ENCODE data around the gene CTAG2.

The CTAG2 gene

DNA sequence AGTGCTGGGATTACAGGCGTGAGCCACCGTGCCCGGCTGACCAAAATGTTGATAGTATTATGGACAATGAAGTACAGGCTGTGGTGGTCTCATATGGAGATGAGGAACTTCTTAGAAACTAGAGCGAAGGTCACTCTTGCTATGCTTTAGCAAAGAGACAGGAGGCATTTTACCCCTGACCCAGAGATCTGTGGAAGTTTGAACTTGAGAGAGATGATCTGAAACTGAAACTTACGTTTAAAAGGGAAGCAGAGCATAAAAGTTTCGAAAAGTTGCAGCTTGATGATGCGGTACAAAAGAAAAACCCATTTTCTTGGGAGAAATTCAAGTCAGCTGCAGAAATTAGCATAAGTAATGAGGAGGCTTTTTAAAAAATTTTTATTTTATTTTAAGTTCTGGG lies 8.5 kb upstream of the CTAG2 start:
- TF ChIP-seq, protein P1, sequence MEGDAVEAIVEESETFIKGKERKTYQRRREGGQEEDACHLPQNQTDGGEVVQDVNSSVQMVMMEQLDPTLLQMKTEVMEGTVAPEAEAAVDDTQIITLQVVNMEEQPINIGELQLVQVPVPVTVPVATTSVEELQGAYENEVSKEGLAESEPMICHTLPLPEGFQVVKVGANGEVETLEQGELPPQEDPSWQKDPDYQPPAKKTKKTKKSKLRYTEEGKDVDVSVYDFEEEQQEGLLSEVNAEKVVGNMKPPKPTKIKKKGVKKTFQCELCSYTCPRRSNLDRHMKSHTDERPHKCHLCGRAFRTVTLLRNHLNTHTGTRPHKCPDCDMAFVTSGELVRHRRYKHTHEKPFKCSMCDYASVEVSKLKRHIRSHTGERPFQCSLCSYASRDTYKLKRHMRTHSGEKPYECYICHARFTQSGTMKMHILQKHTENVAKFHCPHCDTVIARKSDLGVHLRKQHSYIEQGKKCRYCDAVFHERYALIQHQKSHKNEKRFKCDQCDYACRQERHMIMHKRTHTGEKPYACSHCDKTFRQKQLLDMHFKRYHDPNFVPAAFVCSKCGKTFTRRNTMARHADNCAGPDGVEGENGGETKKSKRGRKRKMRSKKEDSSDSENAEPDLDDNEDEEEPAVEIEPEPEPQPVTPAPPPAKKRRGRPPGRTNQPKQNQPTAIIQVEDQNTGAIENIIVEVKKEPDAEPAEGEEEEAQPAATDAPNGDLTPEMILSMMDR (IDR thresholded peaks at IDR 0.05; ENCODE audit: low read depth, low read length, missing control alignments) = no peak
- in situ Hi-C loops (cut with HindIII; ENCODE audit: low sequenced_read_pairs) = no loop called here
- no peak for DNase-seq (ENCODE audit: low read depth)
- no peak overlapping the region for H3K4me3 ChIP-seq (ENCODE audit: low read depth, low read length)

DNA sequence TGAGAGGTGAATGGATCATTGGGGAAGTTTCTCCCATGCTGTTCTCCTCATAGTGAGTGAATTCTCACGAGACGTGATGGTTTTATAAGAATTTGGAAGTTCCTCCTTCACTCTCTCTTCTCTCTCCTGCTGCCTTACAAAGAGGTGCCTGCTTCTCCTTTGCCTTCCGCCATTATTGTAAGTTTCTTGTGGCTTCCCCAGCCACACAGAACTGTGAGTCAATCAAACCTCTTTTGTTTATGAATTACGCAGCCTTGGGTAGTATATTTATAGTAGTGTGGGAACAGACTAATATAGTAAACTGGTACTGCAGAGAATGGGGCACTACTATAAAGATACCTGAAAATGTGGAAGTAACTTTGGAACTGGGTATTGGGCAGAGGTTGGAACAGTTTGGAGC lies 7.8 kb upstream of the CTAG2 start:
- DNase-seq (ENCODE audit: low read depth) = no peak
- H3K4me3 ChIP-seq (ENCODE audit: low read depth, low read length) = no peak overlapping the region
- in situ Hi-C loops (cut with HindIII; ENCODE audit: low sequenced_read_pairs) = no loop called here
- TF ChIP-seq, protein P1 (IDR thresholded peaks at IDR 0.05; ENCODE audit: low read depth, low read length, missing control alignments) = no peak

DNA sequence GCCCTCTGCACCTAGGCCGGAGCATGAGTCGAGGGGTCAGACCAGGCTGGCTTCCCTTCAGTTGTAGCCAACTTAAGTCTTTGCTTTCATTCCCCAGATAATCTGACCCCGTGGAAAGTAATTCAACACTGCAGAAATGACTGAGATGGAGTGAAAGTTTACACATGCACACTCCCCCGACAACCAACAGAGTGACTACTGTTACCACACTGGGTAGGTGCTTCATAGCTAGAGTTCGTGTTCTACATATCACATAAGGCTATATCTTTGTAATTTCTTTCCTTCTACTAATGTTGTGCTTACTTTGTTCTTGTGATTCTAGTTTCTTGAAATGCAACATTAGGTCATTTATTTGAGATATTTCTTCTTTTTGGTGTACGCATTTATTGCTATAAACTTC lies 7.2 kb upstream of the CTAG2 start:
- no peak for DNase-seq (ENCODE audit: low read depth)
- no peak overlapping the region for H3K4me3 ChIP-seq (ENCODE audit: low read depth, low read length)
- in situ Hi-C loops (cut with HindIII; ENCODE audit: low sequenced_read_pairs) = no loop called here
- TF ChIP-seq, protein P1 (IDR thresholded peaks at IDR 0.05; ENCODE audit: low read depth, low read length, missing control alignments) = no peak

DNA sequence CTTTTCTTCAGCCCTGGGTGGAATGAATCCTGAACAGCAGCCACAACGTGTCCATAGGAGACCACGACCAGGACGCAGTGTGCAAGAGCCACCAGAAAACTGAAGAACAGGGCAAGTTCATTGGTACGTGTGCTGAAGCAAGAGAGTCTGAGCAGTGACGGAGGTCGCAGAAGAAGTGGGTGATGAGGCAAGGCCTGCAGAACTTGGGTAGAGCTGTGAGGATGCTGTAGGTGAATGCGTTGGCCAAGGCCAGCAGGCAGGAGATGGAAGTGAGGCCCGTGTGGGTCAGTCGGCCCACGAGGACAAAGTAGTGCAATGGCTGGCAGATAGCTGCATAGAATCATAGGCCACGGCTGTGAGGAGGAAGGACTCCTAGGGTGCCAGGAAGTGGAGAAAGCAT lies 5.6 kb upstream of the CTAG2 start:
- DNase-seq (ENCODE audit: low read depth) = no peak
- TF ChIP-seq, protein P1 (IDR thresholded peaks at IDR 0.05; ENCODE audit: low read depth, low read length, missing control alignments) = no peak
- no peak overlapping the region for H3K4me3 ChIP-seq (ENCODE audit: low read depth, low read length)
- in situ Hi-C loops (cut with HindIII; ENCODE audit: low sequenced_read_pairs) = no loop called here

DNA sequence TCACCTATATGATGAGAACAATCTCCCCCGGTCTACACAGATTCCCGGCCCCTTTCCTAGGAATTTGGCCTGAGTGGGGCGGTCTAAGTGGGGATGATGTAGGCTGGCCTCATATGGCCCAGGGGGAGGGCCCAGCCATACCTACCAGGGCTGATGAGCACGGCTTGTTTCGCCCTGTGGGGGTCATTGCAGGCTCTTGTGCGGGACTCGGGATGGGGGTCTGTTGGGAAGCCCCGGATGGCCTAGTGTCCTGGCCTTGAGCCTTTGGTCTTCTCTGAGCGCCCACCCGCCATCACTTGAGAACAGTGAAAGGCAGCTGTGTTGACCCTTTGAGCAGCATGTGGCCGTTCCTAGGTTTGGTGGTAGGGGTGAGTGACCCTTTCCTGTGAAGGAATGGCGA lies 4.8 kb upstream of the CTAG2 start:
- no peak overlapping the region for H3K4me3 ChIP-seq (ENCODE audit: low read depth, low read length)
- DNase-seq (ENCODE audit: low read depth) = no peak
- TF ChIP-seq, protein P1 (IDR thresholded peaks at IDR 0.05; ENCODE audit: low read depth, low read length, missing control alignments) = no peak
- in situ Hi-C loops (cut with HindIII; ENCODE audit: low sequenced_read_pairs) = no loop called here

DNA sequence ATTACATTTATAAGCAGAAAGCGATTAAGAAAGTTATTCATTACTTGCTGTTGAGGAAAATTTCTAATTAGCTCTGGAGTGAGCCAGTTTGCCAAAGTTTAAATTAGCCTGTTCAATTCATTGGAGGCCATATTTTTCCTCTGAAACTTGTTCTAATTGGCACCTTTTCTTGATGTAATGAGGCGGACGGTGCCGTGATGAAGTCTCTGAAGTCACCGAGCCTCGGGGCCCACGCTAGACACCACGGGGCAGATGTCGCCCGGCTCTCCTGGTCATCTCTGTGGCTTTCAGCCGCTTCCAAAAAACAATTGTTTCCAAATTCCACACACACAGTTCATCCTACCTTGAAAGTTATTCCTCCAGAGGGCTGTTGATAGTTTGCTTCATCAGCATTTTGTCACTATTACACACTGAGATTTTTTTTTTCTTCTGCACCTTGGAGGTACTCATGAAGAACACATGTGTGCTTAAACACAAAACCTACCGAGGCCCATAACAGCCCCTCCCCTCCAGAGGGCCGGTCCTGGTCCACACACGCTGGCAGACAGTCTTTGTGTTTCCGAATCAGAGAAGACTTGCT lies 3.9 kb upstream of the CTAG2 start:
- TF ChIP-seq, protein P1 (IDR thresholded peaks at IDR 0.05; ENCODE audit: low read depth, low read length, missing control alignments) = no peak
- no peak overlapping the region for H3K4me3 ChIP-seq (ENCODE audit: low read depth, low read length)
- DNase-seq (ENCODE audit: low read depth) = no peak
- in situ Hi-C loops (cut with HindIII; ENCODE audit: low sequenced_read_pairs) = no loop called here

DNA sequence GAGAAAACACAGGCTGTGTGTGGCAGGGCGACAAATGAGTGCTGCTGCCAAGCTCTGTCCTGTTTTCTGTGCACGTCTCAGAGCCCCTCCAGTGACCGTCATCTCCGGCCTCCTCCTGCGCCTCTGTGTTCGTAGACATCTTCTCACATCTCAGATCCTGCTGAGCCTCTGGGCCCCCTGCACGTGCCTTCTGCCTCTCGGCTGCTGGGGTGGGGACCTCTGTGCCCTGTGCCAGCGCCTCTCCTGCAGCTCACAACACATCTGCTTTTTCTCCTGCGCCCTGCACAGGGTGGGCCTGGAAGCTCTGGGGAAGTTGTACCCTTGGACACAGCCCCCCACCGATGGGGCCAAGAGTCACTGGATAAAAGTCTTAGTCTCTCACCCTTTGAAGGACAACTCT lies 2.4 kb upstream of the CTAG2 start:
- in situ Hi-C loops (cut with HindIII; ENCODE audit: low sequenced_read_pairs) = no loop called here
- TF ChIP-seq, protein P1 (IDR thresholded peaks at IDR 0.05; ENCODE audit: low read depth, low read length, missing control alignments) = no peak
- no peak for DNase-seq (ENCODE audit: low read depth)
- no peak overlapping the region for H3K4me3 ChIP-seq (ENCODE audit: low read depth, low read length)

Data from astrocyte of the cerebellum (primary cell).